Muscle layer of colon (tissue), 2 donors: ENCODE results near the gene SORL1.

Experiments used
- H3K27ac ChIP-seq: one replicate; pipeline ENCODE4 v1.7.0; 2013; ENCODE audit warnings: low read depth, mild to moderate bottlenecking, low read length, moderate library complexity
- H3K27me3 ChIP-seq, 2 donors: one replicate each; pipeline ENCODE4 v1.7.0; 2013; ENCODE audit warnings: low read length in 2 of 2, mild to moderate bottlenecking in 2 of 2; ENCODE audit not compliant: insufficient read depth in 2 of 2, control insufficient read depth in 1 of 2
- H3K36me3 ChIP-seq: one replicate; pipeline ENCODE4 v1.7.0; 2013; ENCODE audit warnings: mild to moderate bottlenecking, low read length; ENCODE audit not compliant: insufficient read depth
- H3K4me1 ChIP-seq: one replicate; pipeline ENCODE4 v1.7.0; 2013; ENCODE audit warnings: mild to moderate bottlenecking, low read length; ENCODE audit not compliant: insufficient read depth
- H3K4me3 ChIP-seq, 2 donors: one replicate each; pipeline ENCODE4 v1.7.0; 2013; ENCODE audit warnings: low read length in 2 of 2, low read depth in 1 of 2, mild to moderate bottlenecking in 1 of 2, moderate library complexity in 1 of 2
- H3K9ac ChIP-seq: one replicate; pipeline ENCODE4 v1.7.0; 2013; ENCODE audit warnings: low read length
- H3K9me3 ChIP-seq: one replicate; pipeline ENCODE4 v1.7.0; 2013; ENCODE audit warnings: mild to moderate bottlenecking, low read length
- donor health status: abdominal sarcoma.
- donor health status: Adenocarcinoma of cecum.

Gene SORL1

GRCh38 chr11:121417607-121418006 is 34.5 kb upstream of the SORL1 start:
- Histone ChIP-seq H3K9me3 (no peaks in the 10 kb centered on the region), H3K4me3 (no peak overlapping the region), H3K27ac (no peak overlapping the region), H3K27me3 (no peaks in the 10 kb centered on the region), H3K36me3 (no peaks in the 10 kb centered on the region), H3K4me1 (peaks cover 9% of the 10 kb centered on the region), H3K9ac (no peak overlapping the region)

DNA sequence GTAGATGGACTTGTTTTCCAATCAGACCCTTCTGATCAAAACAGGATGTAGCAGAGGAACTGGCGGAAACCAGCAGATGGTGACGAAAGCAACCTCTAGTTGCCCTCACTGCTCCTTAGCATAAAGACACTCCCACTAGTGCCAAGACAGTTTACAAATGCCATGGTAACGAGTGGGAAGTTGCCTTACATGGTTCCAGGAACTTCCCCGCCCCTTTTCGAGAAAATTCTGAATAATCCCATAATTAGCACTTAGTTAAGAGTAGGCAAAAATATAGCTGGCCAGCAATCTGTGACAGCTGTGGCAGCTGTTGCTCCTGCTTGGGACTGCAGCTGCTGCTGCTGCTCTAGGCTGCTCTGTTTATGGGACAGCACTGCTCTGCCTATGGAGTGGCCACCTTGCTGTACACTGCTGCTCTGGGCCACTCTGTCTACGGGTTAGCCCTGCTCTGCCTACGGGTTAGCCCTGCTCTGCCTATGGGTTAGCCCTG is 33.4 kb upstream of the SORL1 start:
- Histone ChIP-seq H3K27ac (no peak overlapping the region), H3K36me3 (no peaks in the 10 kb centered on the region), H3K4me1 (peaks cover 9% of the 10 kb centered on the region), H3K27me3 (no peaks in the 10 kb centered on the region), H3K4me3 (no peak overlapping the region), H3K9ac (no peak overlapping the region), H3K9me3 (no peaks in the 10 kb centered on the region)

GRCh38 chr11:121419836-121420235 is 32.3 kb upstream of the SORL1 start:
- H3K27me3 ChIP-seq, result no peaks in the 10 kb centered on the region
- H3K27ac ChIP-seq, result no peak overlapping the region
- H3K36me3 ChIP-seq, result no peaks in the 10 kb centered on the region
- peaks cover 9% of the 10 kb centered on the region for H3K4me1 ChIP-seq
- no peaks in the 10 kb centered on the region for H3K9me3 ChIP-seq
- no peak overlapping the region for H3K9ac ChIP-seq
- H3K4me3 ChIP-seq, result no peak overlapping the region

DNA sequence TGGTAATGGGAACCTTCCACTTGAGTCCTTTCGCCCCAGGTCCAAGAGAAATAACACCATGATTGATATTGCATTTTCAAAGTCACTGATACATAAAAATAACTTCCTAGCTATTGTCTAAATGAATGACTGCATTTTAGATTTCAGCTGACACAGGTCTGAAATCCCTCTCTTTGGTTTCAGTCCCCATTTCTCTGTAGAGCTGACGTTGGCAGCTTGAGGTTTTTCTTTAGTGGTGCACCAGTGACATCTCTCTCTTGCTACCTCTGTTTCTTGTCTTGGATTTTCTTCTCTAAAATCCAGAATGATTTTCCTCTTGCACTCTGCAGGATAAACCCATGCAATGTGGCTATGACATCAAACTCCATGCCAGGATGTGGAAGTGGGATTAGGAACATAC is 31.7 kb upstream of the SORL1 start:
- Histone ChIP-seq H3K36me3 (no peaks in the 10 kb centered on the region), H3K27ac (no peak overlapping the region), H3K4me1 (peaks cover 9% of the 10 kb centered on the region), H3K9me3 (no peaks in the 10 kb centered on the region), H3K4me3 (no peak overlapping the region), H3K27me3 (no peaks in the 10 kb centered on the region), H3K9ac (no peak overlapping the region)

GRCh38 chr11:121421149-121421901 is 30.8 kb upstream of the SORL1 start:
- Histone ChIP-seq H3K27me3 (no peaks in the 10 kb centered on the region), H3K9me3 (no peaks in the 10 kb centered on the region), H3K9ac (no peak overlapping the region), H3K27ac (no peak overlapping the region), H3K4me3 (no peak overlapping the region), H3K4me1 (peaks cover 9% of the 10 kb centered on the region), H3K36me3 (no peaks in the 10 kb centered on the region)

DNA sequence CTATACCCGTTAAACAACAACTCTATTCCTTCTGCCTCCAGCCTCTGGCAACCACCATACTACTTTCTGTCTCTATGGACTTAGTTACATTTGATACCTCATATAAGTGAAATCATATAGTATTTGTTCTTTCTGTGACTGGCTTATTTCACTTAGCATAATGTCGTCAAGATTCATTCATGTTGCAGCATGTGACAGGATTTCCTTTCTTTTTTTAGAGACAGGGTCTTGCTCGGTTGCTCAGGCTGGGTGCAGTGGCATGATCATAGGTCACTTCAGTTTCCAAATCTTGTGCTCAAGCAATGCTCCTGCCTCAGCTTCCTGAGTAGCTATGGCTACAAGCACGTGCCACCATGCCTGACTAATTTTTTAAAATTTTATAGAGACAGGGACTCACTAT is 29.4 kb upstream of the SORL1 start:
- H3K4me3 ChIP-seq, result no peak overlapping the region
- H3K36me3 ChIP-seq, result no peaks in the 10 kb centered on the region
- H3K27ac ChIP-seq, result no peak overlapping the region
- peaks cover 5% of the 10 kb centered on the region for H3K4me1 ChIP-seq
- H3K9ac ChIP-seq, result no peak overlapping the region
- no peaks in the 10 kb centered on the region for H3K27me3 ChIP-seq
- no peaks in the 10 kb centered on the region for H3K9me3 ChIP-seq

DNA sequence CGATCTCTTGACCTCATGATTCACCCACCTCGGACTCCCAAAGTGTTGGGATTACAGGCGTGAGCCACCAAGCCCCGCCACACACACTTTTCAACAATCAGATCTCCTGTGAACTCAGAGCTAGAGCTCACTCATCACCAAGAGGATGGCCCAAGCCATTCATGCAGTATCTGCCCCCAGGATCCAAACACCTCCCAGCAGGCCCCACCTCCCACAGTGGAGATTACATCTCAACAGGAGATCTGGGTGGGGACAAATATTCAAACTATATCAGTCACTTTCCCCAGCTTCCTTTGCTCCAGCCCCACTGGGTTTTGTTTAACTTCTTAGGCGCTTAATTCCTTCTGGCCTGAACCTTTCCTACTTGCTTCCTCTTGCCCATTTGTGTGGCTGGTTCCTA is 26.3 kb upstream of the SORL1 start:
- H3K27ac ChIP-seq, result no peak overlapping the region
- no peaks in the 10 kb centered on the region for H3K9me3 ChIP-seq
- no peak overlapping the region for H3K9ac ChIP-seq
- H3K36me3 ChIP-seq, result no peaks in the 10 kb centered on the region
- H3K4me3 ChIP-seq, result no peak overlapping the region
- peaks cover 5% of the 10 kb centered on the region for H3K4me1 ChIP-seq
- no peaks in the 10 kb centered on the region for H3K27me3 ChIP-seq

DNA sequence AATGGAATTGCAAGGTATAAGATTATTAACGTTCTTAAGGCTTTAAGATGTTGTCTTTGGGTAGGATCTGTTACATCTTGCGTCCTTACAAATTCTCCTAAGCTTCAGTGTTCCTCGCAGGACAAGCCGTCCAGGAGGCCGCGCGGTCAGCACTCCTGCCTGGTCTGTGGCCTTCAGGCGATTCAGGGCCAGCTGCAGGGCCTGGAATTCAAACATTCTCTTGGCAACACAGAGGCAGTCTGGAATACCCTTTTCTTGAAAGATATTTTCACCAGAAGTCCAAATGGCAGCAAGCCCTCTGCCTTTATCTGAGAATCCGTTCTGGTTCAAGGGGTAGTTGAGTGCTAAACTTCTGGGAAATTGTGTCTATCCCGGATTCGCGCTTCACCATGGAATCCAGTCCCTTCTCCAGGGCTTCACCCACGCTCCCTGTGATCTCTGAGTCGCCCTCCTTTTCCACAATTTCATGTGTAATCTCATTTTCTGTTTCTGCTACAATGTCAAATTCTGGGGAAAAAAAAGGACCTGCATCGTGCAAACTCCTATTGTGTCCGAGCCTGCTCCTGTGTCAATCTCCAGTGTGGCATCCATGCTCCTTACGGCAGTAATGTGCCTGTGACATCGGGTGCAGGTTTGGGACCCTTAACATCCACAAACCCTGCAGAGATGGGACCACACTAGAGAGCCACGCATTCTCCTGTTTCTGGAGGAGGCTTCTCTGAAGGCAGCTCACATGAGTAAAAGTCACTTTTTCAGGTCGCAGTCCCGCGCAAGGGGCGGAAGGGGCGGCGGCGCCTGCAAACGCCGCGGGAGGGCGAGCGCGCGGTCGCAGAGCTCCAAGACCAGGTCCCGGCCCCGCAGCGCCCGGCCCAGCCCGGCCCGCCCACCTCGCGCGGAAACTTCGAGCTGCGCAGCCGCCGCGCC is 25.4 kb upstream of the SORL1 start:
- Histone ChIP-seq H3K9me3 (no peaks in the 10 kb centered on the region), H3K36me3 (no peaks in the 10 kb centered on the region), H3K27me3 (no peaks in the 10 kb centered on the region), H3K4me3 (peak overlapping the region; percentile 36 to 47), H3K9ac (no peak overlapping the region), H3K27ac (no peak overlapping the region), H3K4me1 (peaks cover 5% of the 10 kb centered on the region)

GRCh38 chr11:121427400-121427744 is 24.7 kb upstream of the SORL1 start:
- no peaks in the 10 kb centered on the region for H3K36me3 ChIP-seq
- peak overlapping the region; percentile 36 to 47 for H3K4me3 ChIP-seq
- H3K4me1 ChIP-seq, result peaks cover 5% of the 10 kb centered on the region
- no peaks in the 10 kb centered on the region for H3K9me3 ChIP-seq
- no peak overlapping the region for H3K9ac ChIP-seq
- H3K27ac ChIP-seq, result no peak overlapping the region
- H3K27me3 ChIP-seq, result no peaks in the 10 kb centered on the region

- no peaks in the 10 kb centered on the region for H3K27me3 ChIP-seq
- no peak overlapping the region for H3K27ac ChIP-seq
Measured at GRCh38 chr11:121429556-121429955, 22.6 kb upstream of the SORL1 start.

GRCh38 chr11:121431820-121432526 is 20.1 kb upstream of the SORL1 start:
- H3K27ac ChIP-seq, result no peak overlapping the region
- no peaks in the 10 kb centered on the region for H3K36me3 ChIP-seq
- no peaks in the 10 kb centered on the region for H3K9me3 ChIP-seq
- H3K4me1 ChIP-seq, result peaks cover under 1% of the 10 kb centered on the region
- no peak overlapping the region for H3K9ac ChIP-seq
- no peaks in the 10 kb centered on the region for H3K27me3 ChIP-seq
- H3K4me3 ChIP-seq, result no peak overlapping the region

More at GRCh38 chr11:121429556-121429955, 22.6 kb upstream of the SORL1 start:
- Histone ChIP-seq H3K9me3 (no peaks in the 10 kb centered on the region), H3K4me1 (peaks cover 5% of the 10 kb centered on the region), H3K4me3 (no peak overlapping the region), H3K36me3 (no peaks in the 10 kb centered on the region), H3K9ac (no peak overlapping the region)
